Astrocyte (in vitro differentiated cells and primary cell): ENCODE data around the gene FAM13C. TPM values are rescaled to one million over a fixed set of nuclear protein-coding genes. Genes with fewer than 3 reads are reported as not detected.
A peak's percentile ranks its signal among the peaks of the same experiment; 100 is the strongest.

Experiments
- DNase-seq: peaks from one replicate; pipeline ENCODE4 v3.0.0-alpha.2; 2010; ENCODE audit warnings: low read depth
- FAIRE-seq: peaks from 2 replicates; lab custom pipeline; 2011; peaks lifted over from hg19 to GRCh38; lab: Jason Lieb, UNC
- H2AFZ ChIP-seq: 2 replicates; pipeline ENCODE4 v1.6.0; 2012; ENCODE audit warnings: low read depth, low read length, inconsistent platforms
- H3K27ac ChIP-seq: 2 replicates; pipeline ENCODE4 v1.5.1; 2011; ENCODE audit warnings: low read depth, low read length, inconsistent platforms
- H3K27me3 ChIP-seq: 2 replicates; pipeline ENCODE4 v1.6.0; 2011; ENCODE audit warnings: low read length, inconsistent platforms; ENCODE audit not compliant: insufficient read depth
- H3K36me3 ChIP-seq: 2 replicates; pipeline ENCODE4 v1.5.1; 2011; ENCODE audit warnings: low read length, inconsistent platforms; ENCODE audit not compliant: insufficient read depth
- H3K4me1 ChIP-seq: 2 replicates; pipeline ENCODE4 v1.5.1; 2011; ENCODE audit warnings: low read length, inconsistent platforms; ENCODE audit not compliant: insufficient read depth
- H3K4me2 ChIP-seq: 2 replicates; pipeline ENCODE4 v1.6.0; 2012; ENCODE audit warnings: low read length, inconsistent platforms
- H3K4me3 ChIP-seq: 2 replicates; pipeline ENCODE4 v1.5.1; 2011; ENCODE audit warnings: low read depth, mild to moderate bottlenecking, low read length, inconsistent platforms; ENCODE audit not compliant: insufficient read depth
- H3K79me2 ChIP-seq: 2 replicates; pipeline ENCODE4 v1.6.0; 2012; ENCODE audit warnings: mild to moderate bottlenecking, low read length, inconsistent platforms; ENCODE audit not compliant: insufficient read depth
- H3K9ac ChIP-seq: 2 replicates; pipeline ENCODE4 v1.6.0; 2012; ENCODE audit warnings: mild to moderate bottlenecking, low read length, inconsistent platforms
- H3K9me3 ChIP-seq: 2 replicates; pipeline ENCODE4 v1.5.1; 2012; ENCODE audit warnings: low read depth, mild to moderate bottlenecking, low read length, inconsistent platforms; ENCODE audit not compliant: insufficient read depth
- H4K20me1 ChIP-seq: 2 replicates; pipeline ENCODE4 v1.6.0; 2012; ENCODE audit warnings: low read length, inconsistent platforms; ENCODE audit not compliant: insufficient read depth
- H3K27ac Mint-ChIP-seq: one replicate; pipeline ENCODE4 v1.8.0; 2021; ENCODE audit warnings: mild to moderate bottlenecking, mixed read lengths; ENCODE audit not compliant: unreplicated experiment
- H3K27me3 Mint-ChIP-seq: one replicate; pipeline ENCODE4 v1.8.0; 2021; ENCODE audit warnings: low read depth, mixed read lengths; ENCODE audit not compliant: unreplicated experiment
- H3K36me3 Mint-ChIP-seq: one replicate; pipeline ENCODE4 v1.8.0; 2021; ENCODE audit warnings: low read depth, mixed read lengths; ENCODE audit not compliant: unreplicated experiment
- H3K4me1 Mint-ChIP-seq: one replicate; pipeline ENCODE4 v1.8.0; 2021; ENCODE audit warnings: low read depth, mixed read lengths; ENCODE audit not compliant: unreplicated experiment
- H3K4me3 Mint-ChIP-seq: one replicate; pipeline ENCODE4 v1.8.0; 2021; ENCODE audit warnings: mild to moderate bottlenecking, moderate library complexity, mixed read lengths; ENCODE audit not compliant: unreplicated experiment
- H3K9me3 Mint-ChIP-seq: one replicate; pipeline ENCODE4 v1.8.0; 2021; ENCODE audit warnings: mild to moderate bottlenecking, mixed read lengths; ENCODE audit not compliant: unreplicated experiment
- EZH2 ChIP-seq: IDR thresholded peaks from 2 replicates; pipeline ENCODE4 v1.6.1; 2012; ENCODE audit warnings: mild to moderate bottlenecking, low read length, inconsistent platforms; ENCODE audit not compliant: insufficient read depth
- total RNA-seq: library from RNA; stranded (reverse); gene quantifications from 2 replicates; pipeline ENCODE4 v1.2.1, GENCODE V29; 2021
- TF ChIP-seq, protein P1 (sequence below): IDR thresholded peaks from 2 replicates; pipeline ENCODE4 v1.5.1; 2011; ENCODE audit warnings: low read depth, mild to moderate bottlenecking, inconsistent platforms, low read length, moderate library complexity; ENCODE audit not compliant: insufficient read depth

The FAM13C gene
- total RNA-seq, 1 donor from 2014 or later = 8.7 TPM

DNA sequence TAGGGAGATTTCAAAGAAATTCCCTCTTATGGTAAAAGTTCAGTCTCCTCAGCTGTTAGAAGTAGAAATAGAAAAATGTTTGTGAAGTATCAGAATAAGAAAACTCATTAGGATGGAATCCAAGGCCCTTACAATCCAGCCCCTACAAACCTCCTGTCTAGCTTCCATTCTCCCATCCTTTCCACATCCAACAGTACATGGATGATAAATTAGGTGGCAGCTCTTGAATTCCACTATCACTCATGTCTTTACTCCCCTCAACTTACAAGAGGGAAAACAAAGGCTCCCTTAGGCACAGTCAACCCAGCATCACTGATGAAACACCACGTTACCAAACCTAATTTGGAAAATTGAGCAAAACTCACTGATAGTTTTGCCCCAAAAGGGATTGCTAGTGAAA lies 23.0 kb downstream of the FAM13C start:
- H2AFZ ChIP-seq = no peak overlapping the region
- H3K4me3 ChIP-seq = no peak overlapping the region
- FAIRE-seq = no peak

DNA sequence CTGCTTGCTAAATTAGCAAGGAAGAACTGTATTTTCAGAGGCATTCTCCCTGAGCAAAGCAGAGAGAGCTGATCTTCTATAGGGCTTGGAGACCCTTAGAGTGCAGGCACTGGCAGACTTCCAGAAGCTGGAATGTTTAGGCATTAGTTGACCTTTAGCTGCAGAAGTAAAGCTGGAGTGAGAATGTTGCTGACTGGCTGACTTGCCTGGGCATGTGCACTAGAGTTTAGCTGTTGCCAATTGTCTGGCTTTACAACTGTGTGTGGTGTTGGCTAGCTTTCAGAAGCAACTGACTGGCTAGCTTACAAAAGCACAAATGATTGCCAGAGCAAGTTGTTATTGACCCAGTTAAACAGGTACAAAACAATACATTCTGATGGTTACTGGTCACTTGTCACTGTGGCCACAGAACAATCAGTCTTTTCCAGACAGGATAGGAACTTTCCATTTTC lies 25.1 kb downstream of the FAM13C start:
- TF ChIP-seq, protein P1, sequence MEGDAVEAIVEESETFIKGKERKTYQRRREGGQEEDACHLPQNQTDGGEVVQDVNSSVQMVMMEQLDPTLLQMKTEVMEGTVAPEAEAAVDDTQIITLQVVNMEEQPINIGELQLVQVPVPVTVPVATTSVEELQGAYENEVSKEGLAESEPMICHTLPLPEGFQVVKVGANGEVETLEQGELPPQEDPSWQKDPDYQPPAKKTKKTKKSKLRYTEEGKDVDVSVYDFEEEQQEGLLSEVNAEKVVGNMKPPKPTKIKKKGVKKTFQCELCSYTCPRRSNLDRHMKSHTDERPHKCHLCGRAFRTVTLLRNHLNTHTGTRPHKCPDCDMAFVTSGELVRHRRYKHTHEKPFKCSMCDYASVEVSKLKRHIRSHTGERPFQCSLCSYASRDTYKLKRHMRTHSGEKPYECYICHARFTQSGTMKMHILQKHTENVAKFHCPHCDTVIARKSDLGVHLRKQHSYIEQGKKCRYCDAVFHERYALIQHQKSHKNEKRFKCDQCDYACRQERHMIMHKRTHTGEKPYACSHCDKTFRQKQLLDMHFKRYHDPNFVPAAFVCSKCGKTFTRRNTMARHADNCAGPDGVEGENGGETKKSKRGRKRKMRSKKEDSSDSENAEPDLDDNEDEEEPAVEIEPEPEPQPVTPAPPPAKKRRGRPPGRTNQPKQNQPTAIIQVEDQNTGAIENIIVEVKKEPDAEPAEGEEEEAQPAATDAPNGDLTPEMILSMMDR = no peak
- TF ChIP-seq EZH2 = no peak
- peaks cover 30% of the 10 kb centered on the region for H3K4me1 Mint-ChIP-seq
- H4K20me1 ChIP-seq = no peaks in the 10 kb centered on the region
- peak overlapping the region; percentile 32 for H3K27ac ChIP-seq
- peak overlapping the region; percentile 24 for H3K4me2 ChIP-seq
- no peak overlapping the region for H3K4me3 ChIP-seq
- no peaks in the 10 kb centered on the region for H3K79me2 ChIP-seq
- DNase-seq (peak; percentile 90), FAIRE-seq (peak; percentile 76)
- no peak overlapping the region for H3K9ac ChIP-seq
- H3K9me3 Mint-ChIP-seq = no peaks in the 10 kb centered on the region
- peak overlapping the region; percentile 36 for H3K4me3 Mint-ChIP-seq
- no peaks in the 10 kb centered on the region for H3K27me3 Mint-ChIP-seq
- H3K27me3 ChIP-seq = no peaks in the 10 kb centered on the region
- peak overlapping the region; percentile 68 for H3K27ac Mint-ChIP-seq
- H3K36me3 Mint-ChIP-seq = peaks cover 7% of the 10 kb centered on the region
- H3K36me3 ChIP-seq = no peaks in the 10 kb centered on the region
- H3K4me1 ChIP-seq = peaks cover 13% of the 10 kb centered on the region
- no peaks in the 10 kb centered on the region for H3K9me3 ChIP-seq
- H2AFZ ChIP-seq = no peak overlapping the region

More for the DNA sequence above, 23.0 kb downstream of the FAM13C start:
- H3K27ac ChIP-seq = no peak overlapping the region
- no peaks in the 10 kb centered on the region for H3K79me2 ChIP-seq
- H3K4me1 ChIP-seq = peaks cover 13% of the 10 kb centered on the region
- TF ChIP-seq, protein P1 = no peak
- TF ChIP-seq EZH2 = no peak
- Mint-ChIP-seq H3K4me1 (peaks cover 30% of the 10 kb centered on the region), H3K9me3 (no peaks in the 10 kb centered on the region), H3K4me3 (no peak overlapping the region), H3K27ac (peak overlapping the region; percentile 73), H3K36me3 (peaks cover 9% of the 10 kb centered on the region), H3K27me3 (no peaks in the 10 kb centered on the region)
- H3K36me3 ChIP-seq = no peaks in the 10 kb centered on the region
- H3K9ac ChIP-seq = no peak overlapping the region
- no peaks in the 10 kb centered on the region for H3K9me3 ChIP-seq
- no peaks in the 10 kb centered on the region for H4K20me1 ChIP-seq
- no peak overlapping the region for H3K4me2 ChIP-seq
- no peaks in the 10 kb centered on the region for H3K27me3 ChIP-seq
- no peak for DNase-seq

DNA sequence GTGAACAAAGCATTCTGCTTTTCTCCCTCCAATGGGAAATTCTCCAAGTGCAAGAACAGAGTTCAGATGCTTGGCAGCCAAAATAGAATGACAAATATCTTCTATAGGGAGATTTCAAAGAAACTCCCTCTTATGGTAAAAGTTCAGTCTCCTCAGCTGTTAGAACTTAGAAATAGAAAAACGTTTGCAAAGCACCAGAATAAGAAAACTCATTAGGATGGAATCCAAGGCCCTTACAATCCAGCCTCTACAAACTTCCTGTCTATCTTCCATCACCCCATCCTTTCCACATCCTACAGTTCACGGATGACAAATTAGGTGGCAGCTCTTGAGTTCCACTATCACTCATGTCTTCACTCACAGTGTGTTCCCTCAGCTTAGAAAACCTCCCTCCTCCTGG lies 25.7 kb downstream of the FAM13C start:
- H3K9me3 Mint-ChIP-seq = no peaks in the 10 kb centered on the region
- no peak overlapping the region for H2AFZ ChIP-seq
- H3K27me3 Mint-ChIP-seq = no peaks in the 10 kb centered on the region
- no peak overlapping the region for H3K9ac ChIP-seq
- TF ChIP-seq, protein P1 = no peak
- no peak for TF ChIP-seq EZH2
- FAIRE-seq (peak; percentile 98), DNase-seq (peak; percentile 81)
- no peak overlapping the region for H3K4me3 ChIP-seq
- no peaks in the 10 kb centered on the region for H3K27me3 ChIP-seq
- H3K36me3 ChIP-seq = no peaks in the 10 kb centered on the region
- H3K4me2 ChIP-seq = peak overlapping the region; percentile 24
- H3K4me1 ChIP-seq = peaks cover 13% of the 10 kb centered on the region
- H3K36me3 Mint-ChIP-seq = peaks cover 7% of the 10 kb centered on the region
- peak overlapping the region; percentile 68 for H3K27ac Mint-ChIP-seq
- no peaks in the 10 kb centered on the region for H3K9me3 ChIP-seq
- H3K4me1 Mint-ChIP-seq = peaks cover 30% of the 10 kb centered on the region
- no peaks in the 10 kb centered on the region for H4K20me1 ChIP-seq
- H3K79me2 ChIP-seq = no peaks in the 10 kb centered on the region
- H3K4me3 Mint-ChIP-seq = no peak overlapping the region
- peak overlapping the region; percentile 32 for H3K27ac ChIP-seq
